H1 (cell line): ENCODE measurements around the gene FERMT1. TPM values are rescaled to one million over a fixed set of nuclear protein-coding genes. Genes with fewer than 3 reads are reported as not detected.

ENCODE experiments used
- CTCF ChIA-PET: fragments of 300-600 bp; sonication (Branson Sonifier 250); formaldehyde crosslinking; loops from one replicate; lab custom pipeline; 2021; ENCODE audit not compliant: partially characterized antibody; lab: Charles Lee
- POLR2A ChIA-PET: fragments of 300-600 bp; sonication (Branson Sonifier 250); formaldehyde crosslinking; loops from one replicate; lab custom pipeline; 2021; ENCODE audit warnings: inconsistent platforms; ENCODE audit not compliant: partially characterized antibody; lab: Charles Lee
- DNase-seq, 2 experiments: peaks; one replicate each; pipeline versions ENCODE4 v3.0.0 to v3.0.0-alpha.2; 2010 to 2022; ENCODE audit warnings: low spot score in 2 of 2, low read depth in 1 of 2, mixed read lengths in 1 of 2
- FAIRE-seq: peaks from 2 replicates; lab custom pipeline; 2011; peaks lifted over from hg19 to GRCh38; lab: Jason Lieb, UNC
- H2AFZ ChIP-seq: 2 replicates; pipeline ENCODE4 v1.8.1; 2012; ENCODE audit warnings: low read length, inconsistent platforms
- H2AK5ac ChIP-seq: 2 replicates; pipeline ENCODE4 v1.6.1; 2013; ENCODE audit warnings: low read depth, low read length
- H2BK120ac ChIP-seq: replicated peaks from 2 replicates; pipeline ENCODE3; 2013; ENCODE audit warnings: low read depth, low read length, inconsistent platforms
- H2BK12ac ChIP-seq: 2 replicates; pipeline ENCODE4 v1.6.1; 2013; ENCODE audit warnings: low read depth, low read length
- H2BK15ac ChIP-seq: 2 replicates; pipeline ENCODE4 v1.6.1; 2013; ENCODE audit warnings: low read length
- H2BK20ac ChIP-seq: 2 replicates; pipeline ENCODE4 v1.6.1; 2013; ENCODE audit warnings: low read length
- H2BK5ac ChIP-seq: 2 replicates; pipeline ENCODE4 v1.6.1; 2013; ENCODE audit warnings: low read depth, low read length
- H3K14ac ChIP-seq: 2 replicates; pipeline ENCODE4 v1.6.1; 2013; ENCODE audit warnings: inconsistent platforms; ENCODE audit not compliant: insufficient read length
- H3K18ac ChIP-seq: 2 replicates; pipeline ENCODE4 v1.6.1; 2013; ENCODE audit warnings: low read length; ENCODE audit errors: extremely low read depth
- H3K23ac ChIP-seq: 2 replicates; pipeline ENCODE4 v1.6.1; 2013; ENCODE audit warnings: inconsistent platforms; ENCODE audit not compliant: insufficient read length
- H3K23me2 ChIP-seq: 2 replicates; pipeline ENCODE4 v1.6.1; 2013; ENCODE audit warnings: low read depth, low read length
- H3K27ac ChIP-seq: 2 replicates; pipeline ENCODE4 v1.6.1; 2011; ENCODE audit warnings: low read depth, low read length, inconsistent platforms
- H3K27me3 ChIP-seq, 4 experiments: replicated peaks in 1 of 4; 1 replicate in 1 of 4; 2 replicates in 3 of 4; pipeline versions ENCODE4 v1.6.1 to v1.8.1; 2011 to 2013; ENCODE audit warnings: low read length in 3 of 4, mild to moderate bottlenecking in 3 of 4, inconsistent platforms in 2 of 4, mixed read lengths in 2 of 4, moderate library complexity in 1 of 4; ENCODE audit not compliant: control insufficient read depth in 3 of 4, insufficient read depth in 3 of 4; ENCODE audit errors: extremely low read depth in 1 of 4
- H3K36me3 ChIP-seq, 4 experiments: 2 replicates each; pipeline versions ENCODE4 v1.6.1 to v1.8.1; 2011 to 2013; ENCODE audit warnings: mild to moderate bottlenecking in 4 of 4, low read length in 3 of 4, moderate library complexity in 2 of 4, control low read depth in 1 of 4, inconsistent platforms in 1 of 4; ENCODE audit not compliant: insufficient read depth in 4 of 4, control insufficient read depth in 2 of 4
- H3K4ac ChIP-seq: replicated peaks from 2 replicates; pipeline ENCODE3; 2013; ENCODE audit warnings: low read length, low read depth, mixed read lengths, inconsistent platforms; ENCODE audit not compliant: insufficient read length
- H3K4me1 ChIP-seq, 4 experiments: replicated peaks in 1 of 4; 1 replicate in 1 of 4; 2 replicates in 3 of 4; pipeline versions ENCODE4 v1.6.1 to v1.8.1; 2011 to 2013; ENCODE audit warnings: low read length in 3 of 4, inconsistent platforms in 2 of 4, mixed read lengths in 1 of 4; ENCODE audit not compliant: insufficient read depth in 4 of 4, control insufficient read depth in 3 of 4
- H3K4me2 ChIP-seq, 2 experiments: 2 replicates each; pipeline versions ENCODE4 v1.6.1 to v1.8.1; 2011 to 2013; ENCODE audit warnings: low read depth in 2 of 2, low read length in 2 of 2, control low read depth in 1 of 2, inconsistent platforms in 1 of 2, mild to moderate bottlenecking in 1 of 2; ENCODE audit not compliant: insufficient read depth in 1 of 2
- H3K4me3 ChIP-seq, 4 experiments: fragments of 200-600, 300-600 bp in 1 of 4; sonication (generic), shearing (Covaris generic), sonication (Bioruptor Twin) in 1 of 4; 2 replicates each; pipeline versions ENCODE4 v1.5.1 to v1.8.1; 2011 to 2016; ENCODE audit warnings: low read length in 4 of 4, low read depth in 3 of 4, control low read depth in 2 of 4, inconsistent platforms in 2 of 4, mild to moderate bottlenecking in 2 of 4, mixed read lengths in 1 of 4, moderate library complexity in 1 of 4; ENCODE audit not compliant: insufficient read depth in 2 of 4; ENCODE audit errors: extremely low read depth in 1 of 4
- H3K56ac ChIP-seq: replicated peaks from 2 replicates; pipeline ENCODE3; 2013; ENCODE audit warnings: low read depth, mild to moderate bottlenecking, mixed read lengths, low read length, inconsistent platforms; ENCODE audit not compliant: insufficient read length
- H3K79me1 ChIP-seq: 2 replicates; pipeline ENCODE4 v1.6.1; 2013; ENCODE audit warnings: low read depth, low read length, control low read depth
- H3K79me2 ChIP-seq, 2 experiments: 2 replicates each; pipeline versions ENCODE4 v1.6.1 to v1.8.1; 2012 to 2013; ENCODE audit warnings: low read length in 2 of 2, mild to moderate bottlenecking in 2 of 2, inconsistent platforms in 1 of 2; ENCODE audit not compliant: insufficient read depth in 2 of 2, control insufficient read depth in 1 of 2
- H3K9ac ChIP-seq, 4 experiments: replicated peaks in 1 of 4; 1 replicate in 1 of 4; 2 replicates in 3 of 4; pipeline versions ENCODE4 v1.6.1 to v1.8.1; 2011 to 2013; ENCODE audit warnings: low read depth in 3 of 4, low read length in 3 of 4, control low read depth in 2 of 4, mild to moderate bottlenecking in 2 of 4, moderate library complexity in 2 of 4, inconsistent platforms in 1 of 4; ENCODE audit errors: extremely low read depth in 1 of 4
- H3K9me3 ChIP-seq, 2 experiments: 2 replicates each; pipeline versions ENCODE4 v1.6.1 to v1.8.1; 2012 to 2013; ENCODE audit warnings: mild to moderate bottlenecking in 2 of 2, moderate library complexity in 2 of 2, control low read depth in 1 of 2, inconsistent platforms in 1 of 2, low read depth in 1 of 2, low read length in 1 of 2, mixed read lengths in 1 of 2; ENCODE audit not compliant: insufficient read depth in 2 of 2
- H4K20me1 ChIP-seq, 2 experiments: replicated peaks in 1 of 2; 2 replicates each; pipeline versions ENCODE3 to v1.8.1; 2011 to 2013; ENCODE audit warnings: inconsistent platforms in 2 of 2, low read length in 2 of 2, mild to moderate bottlenecking in 1 of 2; ENCODE audit not compliant: insufficient read depth in 2 of 2, control insufficient read depth in 1 of 2
- H4K5ac ChIP-seq: 2 replicates; pipeline ENCODE4 v1.6.1; 2013; ENCODE audit warnings: low read length, low read depth, mixed read lengths, inconsistent platforms; ENCODE audit not compliant: insufficient read length
- H4K8ac ChIP-seq: 2 replicates; pipeline ENCODE4 v1.8.0; 2013; ENCODE audit warnings: mild to moderate bottlenecking, moderate library complexity, low read length, inconsistent platforms; ENCODE audit not compliant: insufficient read depth; ENCODE audit errors: extremely low read depth
- H4K91ac ChIP-seq: replicated peaks from 2 replicates; pipeline ENCODE3; 2013; ENCODE audit warnings: low read length, mixed read lengths, inconsistent platforms; ENCODE audit not compliant: insufficient read length
- BCL11A ChIP-seq, 2 experiments: IDR thresholded peaks; one replicate each; pipeline ENCODE4 v1.6.1; 2011; ENCODE audit warnings: low read depth in 2 of 2, low read length in 2 of 2, mild to moderate bottlenecking in 2 of 2
- EGR1 ChIP-seq: IDR thresholded peaks from 2 replicates; pipeline ENCODE4 v1.6.1; 2011; ENCODE audit warnings: low read depth, low read length, borderline replicate concordance
- HDAC2 ChIP-seq, 2 experiments: fragments of 300-600 bp in 1 of 2; sonication (generic) in 1 of 2; IDR thresholded peaks; 2 replicates each; pipeline ENCODE4 v1.6.1; 2011 to 2012; ENCODE audit warnings: low read depth in 2 of 2, low read length in 2 of 2, mild to moderate bottlenecking in 2 of 2, moderate library complexity in 2 of 2, borderline replicate concordance in 1 of 2, inconsistent platforms in 1 of 2
- KDM5A ChIP-seq: fragments of 200-600 bp; IDR thresholded peaks from 2 replicates; pipeline ENCODE4 v1.7.1; 2012; ENCODE audit warnings: mild to moderate bottlenecking, low read length, inconsistent platforms, mixed read lengths
- NANOG ChIP-seq: IDR thresholded peaks from 2 replicates; pipeline ENCODE4 v1.6.1; 2011; ENCODE audit warnings: low read length, low read depth, mild to moderate bottlenecking, inconsistent platforms; ENCODE audit not compliant: insufficient read depth, poor library complexity, severe bottlenecking
- RBBP5 ChIP-seq: IDR thresholded peaks from 2 replicates; pipeline ENCODE4 v1.7.1; 2012; ENCODE audit warnings: low read depth, mild to moderate bottlenecking, inconsistent platforms, low read length, moderate library complexity, borderline replicate concordance
- SAP30 ChIP-seq: fragments of 300-600 bp; sonication (generic); IDR thresholded peaks from 2 replicates; pipeline ENCODE4 v1.7.1; 2012; ENCODE audit warnings: low read length, moderate library complexity, mild to moderate bottlenecking, inconsistent platforms; ENCODE audit not compliant: insufficient read depth, insufficient replicate concordance
- TAF7 ChIP-seq: optimal IDR thresholded peaks from 2 replicates; pipeline ENCODE3; 2011; ENCODE audit warnings: low read depth, mild to moderate bottlenecking, inconsistent platforms, low read length, moderate library complexity, borderline replicate concordance
- TBP ChIP-seq: IDR thresholded peaks from 2 replicates; pipeline ENCODE4 v1.6.1; 2011; ENCODE audit warnings: low read depth, low read length, improper control_type of control experiment
- TCF12 ChIP-seq: IDR thresholded peaks from 2 replicates; pipeline ENCODE4 v1.6.1; 2011; ENCODE audit warnings: low read depth, mild to moderate bottlenecking, low read length
- WGBS, 2 experiments: shearing (Covaris generic) in 1 of 2; methylation state at CpG; one replicate each; pipeline versions ENCODE4 v1.1.6 to v1.1.7; 2013 to 2015; ENCODE audit warnings: low lambda C conversion rate in 2 of 2, mixed read lengths in 2 of 2, inconsistent platforms in 1 of 2, low coverage in 1 of 2, missing lambda C conversion rate in 1 of 2; ENCODE audit not compliant: insufficient replicate concordance in 2 of 2, insufficient coverage in 1 of 2, insufficient read length in 1 of 2; ENCODE audit errors: extremely low coverage in 1 of 2, missing lambda C conversion rate in 1 of 2; 5-methylcytosine and 5-hydroxymethylcytosine counted together
- polyA plus RNA-seq, 7 experiments: library from polyadenylated mRNA; depleted of rRNA in 3 of 7; stranded (reverse) in 5 of 7; unstranded in 2 of 7; fragments of >200 nt in 5 of 7; fragments of 200-250 nt in 2 of 7; gene quantifications; 1 replicate in 5 of 7; 2 replicates in 1 of 7; 4 replicates in 1 of 7; pipeline versions ENCODE4 v1.2.1 to v1.2.3, GENCODE V29; 2011 to 2013; ENCODE audit warnings: missing spikeins in 2 of 7, mixed read lengths in 2 of 7
- total RNA-seq: library from RNA; stranded (reverse); fragmentation: NEBNext Ultra II Directional; extraction: Animal tissue kit (Norgen Biotek cat#: 25700); gene quantifications from 2 replicates; pipeline ENCODE4 v1.2.1, GENCODE V29; 2021

Gene FERMT1
- total and polyA plus RNA-seq, 2 of the 8 experiments (the other 6 are each of a cell fraction or from before 2014, with no cell fraction given) = 4.2 to 17.8 TPM

GRCh38 chr20:6115221-6115895, 7.5 kb downstream of the FERMT1 start:
- no peaks in the 10 kb centered on the region for H3K27me3 ChIP-seq
- H3K4me1 ChIP-seq = peaks cover 0 to 2% (median 0%) of the 10 kb centered on the region in 4 experiments; a peak in 2 of 7 replicates
- H2BK5ac ChIP-seq = no peak overlapping the region
- H2BK120ac ChIP-seq = no peak overlapping the region
- H2BK12ac ChIP-seq = no peak overlapping the region
- DNase-seq (no peak), FAIRE-seq (no peak)
- 94% methylated on average over 3 of the region's 3 CpGs; no CpG with 5 or more reads in 1 of the 2 experiments for WGBS, 2 experiments
- no peak overlapping the region for H2AFZ ChIP-seq
- no peak overlapping the region for H4K8ac ChIP-seq
- H3K18ac ChIP-seq = no peak overlapping the region
- peaks cover 3 to 48% (median 29%) of the 10 kb centered on the region in 4 experiments; a peak in 7 of 8 replicates for H3K36me3 ChIP-seq
- no peaks in the 10 kb centered on the region for H3K79me2 ChIP-seq
- no peak overlapping the region for H3K9ac ChIP-seq
- no peak overlapping the region for H3K4me2 ChIP-seq
- H2BK20ac ChIP-seq = no peak overlapping the region
- H3K14ac ChIP-seq = no peak overlapping the region
- no peak overlapping the region for H2BK15ac ChIP-seq
- H3K9me3 ChIP-seq = peaks cover 9 to 20% of the 10 kb centered on the region in 2 experiments; a peak in 2 of 4 replicates
- H3K79me1 ChIP-seq = no peaks in the 10 kb centered on the region
- no peak overlapping the region for H3K4me3 ChIP-seq
- POLR2A ChIA-PET = interaction anchor here (0.9 kb wide), 1 partner anchor 11 kb away, joined by 3 read pairs; no protein-coding TSS in a partner anchor
- no peaks in the 10 kb centered on the region for H4K20me1 ChIP-seq
- no peak overlapping the region for H3K56ac ChIP-seq
- H3K23me2 ChIP-seq = no peaks in the 10 kb centered on the region
- no peak overlapping the region for H3K4ac ChIP-seq
- no peak overlapping the region for H4K5ac ChIP-seq
- H2AK5ac ChIP-seq = no peak overlapping the region
- no peak overlapping the region for H4K91ac ChIP-seq
- no peak overlapping the region for H3K27ac ChIP-seq
- no peak overlapping the region for H3K23ac ChIP-seq
- TF ChIP-seq TCF12 (no peak), SAP30 (no peak), HDAC2 (IDR thresholded peaks at IDR 0.05; ENCODE audit: borderline replicate concordance in 1 of 2, low read depth in 2 of 2, low read length in 2 of 2) (no peak), TAF7 (no peak), NANOG (no peak), BCL11A (IDR thresholded peaks at IDR 0.05; ENCODE audit: low read depth in 2 of 2, low read length in 2 of 2) (no peak), RBBP5 (no peak), TBP (no peak), EGR1 (no peak), KDM5A (no peak)
- CTCF ChIA-PET = no interaction called here
